ENCODE measurements around the gene LRRIQ4. TPM values are rescaled to one million over a fixed set of nuclear protein-coding genes. Genes with fewer than 3 reads are reported as not detected.
A peak's percentile ranks its signal among the peaks of the same experiment; 100 is the strongest.

The LRRIQ4 gene
- total RNA-seq, 1 donor from 2014 or later, result 0.04 TPM

GRCh38 chr3:169861871-169862270 is 49.2 kb downstream of the LRRIQ4 start:
- H3K27me3 ChIP-seq (ENCODE audit: control insufficient read depth, insufficient read depth, low read length), result no peaks in the 10 kb centered on the region
- H3K36me3 ChIP-seq (ENCODE audit: control insufficient read depth, insufficient read depth, low read length), result no peaks in the 10 kb centered on the region
- DNase-seq (ENCODE audit: low read depth), result no peak
- no peak for TF ChIP-seq CTCF (IDR thresholded peaks at IDR 0.05; ENCODE audit: insufficient read depth, low read length, poor library complexity, severe bottlenecking)
- no peak overlapping the region for H3K4me3 ChIP-seq (ENCODE audit: low read depth, low read length)

- no peak for DNase-seq (ENCODE audit: low read depth)
- Histone ChIP-seq H3K27me3 (ENCODE audit: control insufficient read depth, insufficient read depth, low read length) (no peaks in the 10 kb centered on the region), H3K36me3 (ENCODE audit: control insufficient read depth, insufficient read depth, low read length) (no peaks in the 10 kb centered on the region), H3K4me3 (ENCODE audit: low read depth, low read length) (no peak overlapping the region)
- TF ChIP-seq CTCF (IDR thresholded peaks at IDR 0.05; ENCODE audit: insufficient read depth, low read length, poor library complexity, severe bottlenecking), result peak; percentile 89
Measured at GRCh38 chr3:169863458-169863899, 50.8 kb downstream of the LRRIQ4 start.

- no peak for TF ChIP-seq CTCF (IDR thresholded peaks at IDR 0.05; ENCODE audit: insufficient read depth, low read length, poor library complexity, severe bottlenecking)
- Histone ChIP-seq H3K36me3 (ENCODE audit: control insufficient read depth, insufficient read depth, low read length) (no peaks in the 10 kb centered on the region), H3K4me3 (ENCODE audit: low read depth, low read length) (no peak overlapping the region), H3K27me3 (ENCODE audit: control insufficient read depth, insufficient read depth, low read length) (no peaks in the 10 kb centered on the region)
- no peak for DNase-seq (ENCODE audit: low read depth)
Measured at GRCh38 chr3:169864270-169864669, 51.6 kb downstream of the LRRIQ4 start.

GRCh38 chr3:169865176-169865767 is 52.6 kb downstream of the LRRIQ4 start:
- no peak for DNase-seq (ENCODE audit: low read depth)
- H3K36me3 ChIP-seq (ENCODE audit: control insufficient read depth, insufficient read depth, low read length), result no peaks in the 10 kb centered on the region
- no peaks in the 10 kb centered on the region for H3K27me3 ChIP-seq (ENCODE audit: control insufficient read depth, insufficient read depth, low read length)
- no peak for TF ChIP-seq CTCF (IDR thresholded peaks at IDR 0.05; ENCODE audit: insufficient read depth, low read length, poor library complexity, severe bottlenecking)
- H3K4me3 ChIP-seq (ENCODE audit: low read depth, low read length), result no peak overlapping the region

GRCh38 chr3:169867584-169868210 is 55.0 kb downstream of the LRRIQ4 start:
- no peaks in the 10 kb centered on the region for H3K36me3 ChIP-seq (ENCODE audit: control insufficient read depth, insufficient read depth, low read length)
- TF ChIP-seq CTCF (IDR thresholded peaks at IDR 0.05; ENCODE audit: insufficient read depth, low read length, poor library complexity, severe bottlenecking), result no peak
- H3K27me3 ChIP-seq (ENCODE audit: control insufficient read depth, insufficient read depth, low read length), result no peaks in the 10 kb centered on the region
- H3K4me3 ChIP-seq (ENCODE audit: low read depth, low read length), result no peak overlapping the region
- no peak for DNase-seq (ENCODE audit: low read depth)

- DNase-seq (ENCODE audit: low read depth), result no peak
- TF ChIP-seq CTCF (IDR thresholded peaks at IDR 0.05; ENCODE audit: insufficient read depth, low read length, poor library complexity, severe bottlenecking), result no peak
- Histone ChIP-seq H3K36me3 (ENCODE audit: control insufficient read depth, insufficient read depth, low read length) (no peaks in the 10 kb centered on the region), H3K27me3 (ENCODE audit: control insufficient read depth, insufficient read depth, low read length) (no peaks in the 10 kb centered on the region), H3K4me3 (ENCODE audit: low read depth, low read length) (no peak overlapping the region)
Measured at GRCh38 chr3:169868369-169868768, 55.7 kb downstream of the LRRIQ4 start.
